NOMO-1 treated with dmso at 0.1 percent for 144 hours (cell line): ENCODE results near the gene PCSK2.

ENCODE experiments used
- DNase-seq: peaks from one replicate; lab custom pipeline; 2025; ENCODE audit not compliant: unreplicated experiment; lab: John Stamatoyannopoulos, UW

Gene PCSK2

DNA sequence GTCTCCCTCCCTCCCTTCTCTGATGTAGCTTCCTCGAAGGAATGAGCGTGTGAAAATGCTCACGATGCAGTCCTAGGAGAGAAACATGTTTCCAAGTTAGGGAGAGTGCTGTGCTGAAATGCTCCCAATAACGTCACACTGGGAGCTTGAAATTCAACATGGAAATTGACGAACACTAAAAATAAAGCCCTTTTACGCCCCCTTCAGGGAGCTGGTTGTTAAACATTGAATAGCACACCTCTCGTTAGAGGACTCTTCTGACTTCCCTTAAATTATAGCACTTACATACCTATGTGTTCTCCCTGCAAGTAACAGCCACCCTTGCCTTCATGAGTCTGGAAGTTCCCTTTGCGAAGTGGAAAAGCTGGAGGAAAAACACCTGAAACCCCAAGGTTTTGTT lies 215.7 kb downstream of the PCSK2 start:
- no peak for DNase-seq

DNA sequence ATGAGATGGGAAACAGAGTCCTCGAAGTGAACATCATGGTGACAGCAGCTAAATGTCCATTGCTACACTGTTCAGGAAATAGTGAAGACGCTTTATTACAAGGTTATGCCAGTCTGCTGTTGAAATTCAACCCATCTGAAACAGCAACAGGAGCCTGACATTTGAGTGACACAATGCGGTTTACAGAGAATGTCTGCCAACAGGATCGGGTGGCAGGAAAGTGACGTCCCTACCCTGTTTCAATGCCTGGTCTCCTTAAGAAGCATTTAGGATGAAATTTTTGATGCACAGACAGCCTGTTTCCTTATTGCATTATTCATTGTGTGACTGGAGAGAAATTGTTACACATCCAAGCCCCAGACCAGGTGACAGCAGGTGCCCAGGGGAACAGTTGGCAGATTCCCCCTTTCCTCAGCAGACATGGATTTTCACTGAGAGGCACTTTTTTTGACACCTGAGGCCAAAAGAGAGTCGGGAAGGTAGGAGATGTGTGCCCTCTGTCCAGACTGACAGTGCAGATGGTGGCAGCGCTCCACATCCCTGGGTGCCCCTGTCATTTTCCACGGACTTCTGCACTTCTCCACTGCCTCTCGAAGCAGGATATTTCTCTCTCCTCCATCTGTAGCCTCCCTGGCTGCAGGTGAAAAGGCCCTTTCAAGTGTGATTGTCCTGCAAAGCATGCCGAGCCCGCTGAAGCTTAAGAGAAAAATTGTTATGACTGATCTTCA lies 216.5 kb downstream of the PCSK2 start:
- no peak for DNase-seq

DNA sequence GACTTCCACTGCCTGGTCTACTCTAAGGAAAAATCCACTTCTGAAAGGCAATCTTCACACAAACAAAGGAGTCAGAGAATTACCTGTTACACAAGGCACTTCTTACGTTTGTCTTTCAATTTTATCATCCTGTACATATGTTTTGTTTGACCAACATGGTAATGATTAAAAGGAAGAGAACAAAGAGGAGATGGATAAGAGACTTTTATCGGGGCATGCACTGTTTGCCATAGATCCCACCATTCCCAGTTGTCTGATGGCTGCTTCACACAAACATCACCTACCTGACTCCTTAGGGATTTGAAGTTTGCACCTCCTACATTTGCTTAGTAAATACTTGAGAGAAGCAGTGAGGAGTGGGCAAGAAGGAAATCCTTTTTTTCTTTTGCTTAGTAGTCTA lies 217.3 kb downstream of the PCSK2 start:
- no peak for DNase-seq

DNA sequence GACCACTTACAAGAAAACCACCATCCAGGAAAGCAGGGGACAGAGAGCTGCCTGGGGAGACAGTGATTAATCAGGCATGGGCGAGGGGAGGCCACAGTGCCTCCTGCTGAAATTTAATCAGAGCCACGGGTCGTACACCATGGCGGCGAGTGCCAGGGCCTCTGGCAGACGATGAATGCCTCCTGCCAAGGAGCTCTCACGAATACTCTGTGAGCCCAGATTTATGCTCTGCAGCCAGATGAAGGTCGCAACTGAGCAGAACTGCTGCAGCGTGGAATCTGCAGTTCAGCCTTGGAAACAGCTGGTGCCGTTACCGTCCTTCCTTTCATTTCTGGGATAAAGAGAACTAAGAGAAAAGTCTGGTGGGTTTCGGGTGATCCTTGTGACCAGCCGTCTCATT lies 218.7 kb downstream of the PCSK2 start:
- DNase-seq = no peak

DNA sequence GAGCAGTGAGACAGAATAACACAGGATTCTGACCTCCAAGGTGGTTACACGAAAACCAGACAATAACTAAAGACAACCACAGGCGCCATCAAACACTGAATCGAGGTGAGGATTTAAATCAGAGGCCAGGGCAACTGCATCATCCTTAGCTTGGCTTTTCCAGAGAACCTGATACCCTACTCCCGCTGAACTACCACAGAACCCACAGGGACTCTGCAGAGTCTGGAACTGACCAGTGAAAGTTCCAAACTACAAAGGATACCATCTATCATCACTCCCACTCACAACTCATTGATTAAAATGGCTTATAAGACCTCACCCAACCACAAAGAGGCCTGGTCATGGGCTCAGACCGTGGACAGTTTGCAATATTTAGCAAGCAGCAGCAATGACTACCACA lies 219.3 kb downstream of the PCSK2 start:
- DNase-seq = no peak

DNA sequence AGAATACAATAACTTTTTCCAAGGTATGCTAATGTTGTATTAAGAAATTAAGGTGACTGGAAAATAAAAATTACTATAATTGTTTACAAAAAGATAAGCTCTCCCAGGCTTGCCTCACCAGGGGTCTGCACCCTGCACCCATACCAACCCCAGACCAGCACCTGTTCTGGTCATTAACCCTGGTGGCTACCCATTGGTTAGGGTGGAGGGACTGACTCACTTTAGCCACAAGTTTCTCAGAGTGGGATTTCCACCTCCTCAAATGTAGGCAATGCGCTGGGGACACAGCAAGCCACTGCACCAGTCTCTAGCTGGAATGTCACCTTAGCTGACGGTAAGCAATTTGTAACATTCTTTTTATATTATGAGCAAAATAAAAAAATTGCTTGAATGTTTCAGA lies 221.2 kb downstream of the PCSK2 start:
- no peak for DNase-seq

DNA sequence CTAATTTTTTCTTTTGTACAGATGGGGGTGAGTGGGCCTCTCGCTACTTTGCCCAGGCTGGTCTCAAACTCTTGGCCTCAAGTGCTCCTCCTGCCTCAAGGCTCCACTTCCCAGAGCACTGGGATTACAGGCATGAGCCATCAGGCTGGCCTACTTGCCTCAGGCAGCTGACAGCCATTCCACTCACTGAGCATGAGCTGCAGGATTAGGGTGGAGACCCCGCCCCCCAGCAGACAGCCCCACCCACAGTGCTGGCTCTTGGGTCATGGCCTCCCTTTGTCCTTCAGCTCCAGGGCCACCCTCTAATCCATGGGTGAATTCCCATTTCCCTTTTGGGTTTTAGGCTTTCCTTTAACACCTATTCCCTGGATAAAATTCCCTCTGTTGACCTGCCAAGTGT lies 222.2 kb downstream of the PCSK2 start:
- DNase-seq = no peak

DNA sequence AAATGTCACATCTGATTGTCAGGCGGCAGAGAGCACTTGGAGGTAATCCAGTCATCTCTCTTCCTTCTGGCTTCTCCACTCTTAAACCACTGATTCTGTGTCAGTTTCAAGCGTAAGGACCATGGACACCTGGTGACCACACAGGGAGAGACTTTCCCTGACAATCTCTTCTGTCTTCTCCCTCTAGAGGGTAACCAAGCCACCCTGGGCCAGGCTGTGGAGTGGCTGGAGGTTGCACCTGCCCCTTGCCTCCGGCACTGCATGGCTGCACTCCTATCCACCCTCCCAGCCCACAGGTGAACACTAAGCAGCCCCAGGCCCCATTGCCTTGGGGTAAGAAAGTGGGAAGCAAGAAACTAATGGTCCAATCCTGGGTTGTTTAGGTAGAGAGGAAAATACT lies 225.6 kb downstream of the PCSK2 start:
- no peak for DNase-seq

DNA sequence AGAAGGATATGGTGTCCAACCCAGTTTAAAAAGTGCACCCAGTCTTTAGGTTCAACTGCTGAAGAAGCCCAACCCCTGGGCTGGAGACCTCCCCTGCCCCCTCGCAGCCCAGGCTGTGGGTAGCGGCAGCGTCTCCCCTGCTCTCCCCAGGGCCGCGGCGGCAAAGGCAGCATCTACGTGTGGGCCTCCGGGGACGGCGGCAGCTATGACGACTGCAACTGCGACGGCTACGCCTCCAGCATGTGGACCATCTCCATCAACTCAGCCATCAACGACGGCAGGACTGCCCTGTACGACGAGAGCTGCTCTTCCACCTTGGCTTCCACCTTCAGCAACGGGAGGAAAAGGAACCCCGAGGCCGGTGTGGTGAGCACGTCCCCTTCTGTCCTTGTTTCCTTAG lies 226.8 kb downstream of the PCSK2 start:
- DNase-seq = no peak

DNA sequence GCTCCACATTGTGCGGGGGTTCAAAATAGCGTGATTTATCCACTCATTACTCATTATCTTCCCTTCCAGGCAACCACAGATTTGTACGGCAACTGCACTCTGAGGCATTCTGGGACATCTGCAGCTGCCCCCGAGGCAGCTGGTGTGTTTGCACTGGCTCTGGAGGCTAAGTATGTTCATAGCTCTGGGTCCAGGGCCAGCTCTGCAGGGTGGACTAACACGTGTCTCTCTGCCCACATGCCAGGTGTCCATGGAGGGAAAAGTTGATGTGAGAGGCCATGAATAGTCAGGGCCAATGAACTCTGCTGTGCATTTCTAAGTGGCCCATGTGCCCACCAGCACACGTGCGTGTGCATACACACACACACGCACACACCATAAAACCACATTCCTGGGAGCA lies 229.4 kb downstream of the PCSK2 start:
- DNase-seq = no peak

DNA sequence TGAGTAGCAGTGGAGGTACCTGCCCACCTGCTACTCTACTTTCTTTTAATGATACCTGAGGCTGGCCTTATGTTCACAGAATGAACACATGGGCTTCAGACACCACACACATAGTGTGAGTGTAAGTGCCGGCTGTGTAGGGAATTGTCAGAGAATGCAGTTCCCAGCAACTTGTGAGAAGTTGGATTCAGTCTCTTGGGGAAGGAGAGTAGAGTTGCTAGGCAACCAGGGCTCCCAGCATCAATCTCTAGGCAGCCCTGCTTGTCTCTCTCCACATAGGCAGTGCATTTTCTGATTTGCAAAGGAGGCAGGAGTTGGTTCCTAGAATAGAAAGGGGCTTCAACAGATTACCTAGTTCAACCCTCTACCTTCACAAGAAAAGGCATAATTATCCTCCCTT lies 230.2 kb downstream of the PCSK2 start:
- no peak for DNase-seq

DNA sequence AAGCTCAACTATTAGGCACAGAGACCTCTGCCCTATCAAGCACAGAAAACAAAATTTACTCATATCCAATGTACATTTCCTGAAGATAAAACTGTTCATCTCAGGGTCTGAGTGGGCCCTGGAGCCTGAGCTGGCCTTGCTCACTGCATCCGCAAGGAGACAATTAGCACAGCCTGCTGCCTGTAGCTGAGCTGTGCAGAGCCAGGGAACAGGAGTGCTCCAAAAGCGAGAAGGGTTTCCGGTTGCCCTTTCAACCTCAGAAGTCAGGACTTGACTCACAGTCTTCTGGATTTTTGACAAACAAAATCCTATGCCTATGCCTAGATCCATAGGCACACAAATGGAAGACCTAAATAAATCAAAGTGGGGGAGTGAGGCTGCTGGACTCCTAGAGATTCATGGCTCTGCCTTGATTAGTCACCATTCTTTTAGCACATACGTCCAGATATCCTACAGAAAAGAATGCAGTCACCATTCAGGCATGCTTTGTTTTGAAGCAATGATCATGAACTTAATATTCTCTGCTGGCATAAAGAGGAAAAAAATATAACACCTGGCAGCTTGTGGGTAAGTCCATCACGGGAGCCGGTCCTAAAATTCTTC lies 230.8 kb downstream of the PCSK2 start:
- DNase-seq = no peak

DNA sequence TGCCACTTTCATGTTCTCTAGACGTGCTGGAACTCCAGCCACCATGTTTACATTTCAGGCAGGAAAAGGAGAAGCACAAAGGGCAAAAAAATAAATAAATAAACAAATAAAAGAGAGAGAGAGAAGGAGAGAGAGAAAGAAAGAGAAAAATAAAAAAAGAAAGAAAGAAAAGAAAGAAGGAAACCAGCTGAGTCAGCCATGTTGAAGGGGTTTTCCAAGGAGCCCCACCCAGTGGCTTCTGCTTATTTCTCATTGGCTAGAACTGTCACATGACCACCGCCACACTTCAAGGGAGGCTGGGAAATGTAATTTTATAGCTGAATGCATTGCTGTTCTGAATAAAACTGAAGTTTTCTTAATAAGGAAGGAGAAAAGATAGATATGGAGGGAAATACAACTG lies 233.3 kb downstream of the PCSK2 start:
- no peak for DNase-seq

DNA sequence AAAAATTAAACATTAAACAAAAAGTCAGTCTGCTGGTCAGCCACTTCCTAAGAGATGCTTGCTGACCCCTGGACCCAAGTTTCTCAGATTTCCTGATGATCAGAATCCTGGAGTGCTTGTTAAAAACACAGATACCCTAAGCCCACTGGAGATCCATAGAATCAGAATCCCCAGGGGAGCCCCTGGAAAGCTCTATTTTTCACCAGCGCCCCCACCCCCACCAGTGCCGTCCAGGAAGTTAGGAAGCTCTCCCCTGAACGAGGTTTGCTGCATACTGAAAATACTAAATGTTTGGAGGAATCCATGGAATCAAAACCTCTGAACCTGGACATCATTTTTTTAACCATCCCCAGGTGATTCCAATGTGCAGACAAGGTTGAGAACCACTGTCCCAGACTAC lies 235.1 kb downstream of the PCSK2 start:
- DNase-seq = no peak

DNA sequence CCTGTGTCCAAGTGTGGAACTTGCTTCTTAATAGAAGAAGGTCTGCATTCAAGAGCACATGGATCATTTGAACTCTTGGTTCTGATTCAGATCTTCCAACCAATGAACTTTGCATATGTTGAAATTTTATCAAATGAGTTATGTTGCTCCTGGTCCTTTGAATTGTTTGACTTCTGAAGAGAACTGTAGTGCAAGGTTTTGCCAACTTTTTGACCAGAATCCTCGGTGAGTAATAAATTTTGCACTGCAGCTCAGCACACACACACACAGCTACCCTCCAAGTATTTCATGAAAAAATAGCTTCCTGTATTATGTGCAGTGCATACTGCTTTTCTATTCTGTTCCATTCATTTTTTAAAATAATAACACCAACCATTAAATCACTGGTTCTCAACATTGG lies 236.9 kb downstream of the PCSK2 start:
- no peak for DNase-seq

DNA sequence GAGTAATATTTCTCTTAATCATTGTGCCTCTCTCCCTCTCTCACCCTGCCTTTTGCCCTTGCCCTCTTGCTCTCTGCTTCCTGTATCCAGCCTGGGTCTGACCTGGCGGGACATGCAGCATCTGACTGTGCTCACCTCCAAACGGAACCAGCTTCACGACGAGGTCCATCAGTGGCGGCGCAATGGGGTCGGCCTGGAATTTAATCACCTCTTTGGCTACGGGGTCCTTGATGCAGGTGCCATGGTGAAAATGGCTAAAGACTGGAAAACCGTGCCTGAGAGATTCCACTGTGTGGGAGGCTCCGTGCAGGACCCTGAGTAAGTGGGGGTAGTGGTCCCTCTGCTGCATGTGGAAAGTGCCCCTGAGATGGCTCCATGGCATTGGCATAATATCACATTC lies 238.4 kb downstream of the PCSK2 start:
- DNase-seq = no peak

DNA sequence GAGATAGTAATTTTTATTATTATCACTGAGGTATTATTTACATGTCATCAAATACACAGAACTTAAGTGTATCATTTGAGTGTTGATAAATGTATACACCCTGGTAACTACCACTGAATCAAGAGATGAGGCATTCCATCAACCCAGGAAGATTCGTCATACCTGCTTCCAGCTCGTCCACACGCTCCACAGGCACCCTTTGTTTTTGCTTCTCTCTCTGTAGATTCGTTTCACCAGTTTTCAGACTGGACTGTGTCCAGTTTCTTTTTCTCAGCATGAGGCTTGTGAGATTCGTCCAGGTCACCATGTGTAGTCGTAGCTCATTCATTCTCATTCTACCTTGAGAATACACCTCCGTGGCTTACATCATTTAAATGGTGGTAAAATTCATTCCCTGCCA lies 239.8 kb downstream of the PCSK2 start:
- no peak for DNase-seq

DNA sequence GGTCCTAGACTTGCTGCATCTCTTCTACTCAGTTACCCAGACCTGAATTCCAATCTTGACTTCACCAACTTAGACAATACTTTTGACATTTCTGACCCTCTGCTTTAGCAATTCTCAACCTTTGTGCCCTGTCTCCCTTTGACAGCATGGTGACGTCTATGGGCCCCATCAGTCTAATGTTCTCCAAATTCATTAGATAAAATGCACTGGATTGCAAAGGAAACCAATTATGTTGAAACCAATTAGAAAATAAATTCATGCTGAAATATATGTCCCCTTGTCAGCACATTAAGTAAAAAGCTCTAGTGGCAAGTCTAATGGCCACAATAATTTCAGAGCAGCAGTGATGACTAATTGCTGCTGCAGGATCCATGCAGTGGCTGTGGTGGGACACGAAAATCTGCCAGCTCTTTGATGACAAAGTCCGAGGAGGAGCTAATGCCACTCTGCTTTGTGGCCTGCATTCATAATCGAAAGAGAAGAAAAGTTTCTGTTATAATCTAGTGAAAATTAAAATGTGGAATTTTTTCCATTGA lies 240.3 kb downstream of the PCSK2 start:
- no peak for DNase-seq

DNA sequence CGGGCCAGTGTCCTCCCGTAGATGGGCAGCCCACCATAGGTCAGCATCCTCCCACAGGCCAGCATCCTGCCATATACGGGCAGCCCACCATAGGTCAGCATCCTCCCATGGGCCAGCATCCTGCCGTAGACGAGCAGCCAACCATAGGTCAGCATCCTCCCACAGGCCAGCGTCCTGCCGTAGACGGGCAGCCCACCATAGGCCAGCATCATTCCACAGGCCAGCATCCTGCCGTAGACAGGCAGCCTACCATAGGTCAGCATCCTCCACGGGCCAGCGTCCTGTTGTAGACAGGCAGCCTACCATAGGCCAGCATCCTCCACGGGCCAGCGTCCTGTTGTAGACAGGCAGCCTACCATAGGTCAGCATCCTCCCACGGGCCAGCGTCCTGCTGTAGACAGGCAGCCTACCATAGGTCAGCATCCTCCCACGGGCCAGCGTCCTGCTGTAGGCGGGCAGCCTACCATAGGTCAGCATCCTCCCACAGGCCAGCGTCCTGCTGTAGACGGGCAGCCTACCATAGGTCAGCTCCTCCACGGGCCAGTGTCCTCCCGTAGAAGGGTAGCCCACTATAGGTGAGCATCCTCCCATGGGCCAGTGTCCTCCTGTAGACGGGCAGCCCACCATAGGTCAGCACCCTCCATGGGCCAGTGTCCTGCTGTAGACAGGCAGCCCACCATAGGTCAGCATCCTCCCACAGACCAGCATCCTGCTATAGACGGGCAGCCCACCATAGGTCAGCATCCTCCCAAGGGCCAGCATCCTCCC lies 241.4 kb downstream of the PCSK2 start:
- DNase-seq = no peak

DNA sequence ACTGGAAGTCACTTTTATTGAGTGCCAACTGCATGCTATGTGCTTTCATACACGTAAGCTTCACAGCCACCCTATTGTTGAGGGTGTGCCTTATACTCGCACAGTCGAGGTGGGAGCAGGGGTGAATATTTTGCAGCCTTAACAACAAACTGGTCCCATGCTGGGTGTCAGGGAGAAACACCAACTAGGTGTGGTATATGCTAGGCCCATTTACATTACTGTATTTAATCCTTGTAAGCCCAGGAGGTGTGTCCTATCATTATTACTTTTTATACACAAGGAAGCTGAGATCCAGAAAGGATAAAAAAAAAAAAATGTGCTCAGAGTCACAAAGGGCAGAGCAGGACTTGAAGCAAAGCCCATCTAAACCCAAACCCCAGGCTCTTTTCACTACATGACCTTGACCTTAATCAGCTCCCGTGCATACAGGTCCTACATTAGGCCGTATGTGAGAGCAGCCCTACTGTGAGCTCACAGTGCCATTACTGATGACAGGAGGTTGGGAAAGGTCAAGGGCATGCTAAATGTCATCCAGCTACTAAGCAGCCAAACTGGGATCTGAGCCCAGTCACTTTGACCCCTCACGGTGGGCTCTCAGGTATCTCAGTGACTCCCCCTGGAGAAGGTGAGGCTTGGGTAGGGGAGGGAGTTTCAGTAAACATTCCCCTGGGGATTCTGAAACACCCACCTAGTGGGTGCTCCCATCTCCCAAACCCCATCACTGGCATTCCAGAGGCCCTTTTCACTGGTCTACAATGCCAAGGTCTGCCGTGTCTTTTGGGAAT lies 242.6 kb downstream of the PCSK2 start:
- no peak for DNase-seq

DNA sequence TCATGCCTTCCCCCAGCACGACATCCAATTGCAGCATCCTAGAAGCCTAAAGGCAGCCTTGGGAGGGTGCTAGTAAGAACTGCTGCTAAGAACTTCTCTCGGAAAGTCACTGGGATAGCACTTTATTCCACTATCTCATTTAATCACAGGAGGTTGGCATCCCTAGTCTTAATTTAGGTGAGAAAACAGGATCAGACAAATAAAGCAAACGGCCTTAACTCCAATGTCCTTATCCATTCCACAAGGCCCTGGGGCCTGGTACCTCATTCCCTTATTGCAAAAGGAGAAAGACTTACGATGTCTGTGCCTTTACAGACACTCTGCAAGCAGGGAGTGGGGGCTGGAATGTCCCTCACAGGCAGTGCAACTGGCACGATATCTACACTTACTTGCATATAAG lies 243.7 kb downstream of the PCSK2 start:
- DNase-seq = no peak
